ENCODE data around the gene KRTAP12-1. TPM values are rescaled to one million over a fixed set of nuclear protein-coding genes. Genes with fewer than 3 reads are reported as not detected.

Gene KRTAP12-1
- total and polyA plus RNA-seq, 9 of the 15 experiments (the other 6 are each of a cell fraction or from before 2014, with no cell fraction given): not detected

DNA sequence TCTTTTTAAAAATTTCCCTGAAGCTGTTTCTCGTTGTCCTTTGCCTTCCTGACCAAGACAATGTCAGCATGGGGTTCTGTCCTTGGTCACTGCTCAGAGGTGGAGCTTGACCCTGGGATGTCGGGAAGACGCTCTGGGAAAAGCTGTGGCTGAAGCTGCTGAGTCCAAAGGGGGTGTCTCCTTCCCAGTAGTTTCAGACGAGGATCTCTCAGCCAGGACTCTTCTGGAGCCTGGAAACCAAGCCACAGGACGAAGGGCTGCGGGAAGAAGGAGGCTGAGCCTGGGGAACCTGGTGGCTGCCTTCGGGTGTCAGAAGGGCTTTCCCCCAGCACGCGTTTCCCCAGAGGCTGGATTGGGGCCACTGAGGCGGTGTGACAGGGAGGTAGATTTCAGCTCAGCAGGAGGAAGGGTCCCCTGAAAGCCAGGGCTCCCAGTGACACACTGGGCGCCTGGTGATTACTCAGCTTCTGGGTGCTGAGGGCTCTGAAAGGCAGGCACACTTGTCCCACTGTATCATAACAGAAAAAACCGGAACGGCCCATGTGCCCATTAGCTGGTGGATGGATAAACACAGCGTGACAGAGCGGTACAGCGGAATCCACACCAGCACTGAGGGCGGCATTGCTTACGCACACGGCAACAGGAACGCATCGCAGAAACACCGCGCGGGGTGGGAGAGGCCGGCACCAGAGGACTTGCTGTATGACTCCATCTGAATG is 5.0 kb upstream of the KRTAP12-1 start:
- no peaks in the 10 kb centered on the region for H3K79me2 ChIP-seq (ENCODE audit: control insufficient read depth, insufficient read depth, low read length)
- no peak overlapping the region for H3K4me2 ChIP-seq (ENCODE audit: insufficient read depth, low read length)
- ATAC-seq (no peak), FAIRE-seq (no peak), DNase-seq (ENCODE audit: extremely low read depth in 1 of 4, low spot score in 3 of 4) (no peak)
- H4K20me1 ChIP-seq (replicated peaks; ENCODE audit: control insufficient read depth, insufficient read depth, low read length): 0 out of 2 replicates have a peak, but pooled peaks cover 4% of the 10 kb centered on the region
- intact Hi-C loops (cut with micrococcal nuclease) (no loop called here), in situ Hi-C loops (cut with MboI) (no loop called here)
- no peak overlapping the region for H3K4me3 ChIP-seq
- no peak overlapping the region for H3K9ac ChIP-seq (ENCODE audit: insufficient read depth in 1 of 2, low read depth in 2 of 2, low read length in 2 of 2)
- ChIA-PET CTCF (ENCODE audit: low intra/inter-chr PET ratio) (no interaction called here), POLR2A (interaction anchor here (0.7 to 1.0 kb wide), 2 partner anchors 10 to 443 kb away, joined by 3 read pairs; no protein-coding TSS in a partner anchor)
- H3K36me3 ChIP-seq (ENCODE audit: control insufficient read depth, insufficient read depth, low read length): no peaks in the 10 kb centered on the region
- H2AFZ ChIP-seq (ENCODE audit: low read depth, low read length): no peak overlapping the region
- H3K27ac ChIP-seq (ENCODE audit: extremely low read depth, low read depth, low read length): no peak overlapping the region
- H3K9me3 ChIP-seq (replicated peaks; ENCODE audit: control insufficient read depth, insufficient read depth, low read depth, low read length): no peaks in the 10 kb centered on the region
- no TSS peak for BruUV-seq (replicated peaks)
- peaks cover 0 to 1% of the 10 kb centered on the region in 2 experiments; a peak in 2 of 5 replicates for H3K4me1 ChIP-seq (replicated peaks in 1 of 2; ENCODE audit: control insufficient read depth in 2 of 2, insufficient read depth in 2 of 2, low read length in 2 of 2)
- WGBS (ENCODE audit: insufficient coverage, low coverage, missing lambda C conversion rate): 4% methylated on average over 25 of the region's 25 CpGs
- peaks cover 20 to 51% of the 10 kb centered on the region in 2 experiments for H3K27me3 ChIP-seq (ENCODE audit: control insufficient read depth in 2 of 2, insufficient read depth in 2 of 2, low read length in 2 of 2)
- H3K9me1 ChIP-seq (ENCODE audit: control insufficient read depth, insufficient read depth, low read length): no peaks in the 10 kb centered on the region
- TF ChIP-seq IFI16 (CRISPR knock-in tag; IDR thresholded peaks at IDR 0.05) (no peak), CBFB (CRISPR knock-in tag; IDR thresholded peaks at IDR 0.05) (no peak), PHB2 (IDR thresholded peaks at IDR 0.05; ENCODE audit: low read depth) (no peak), STAG1 (CRISPR knock-in tag; IDR thresholded peaks at IDR 0.05; ENCODE audit: borderline replicate concordance) (no peak), TSC22D4 (tag; IDR thresholded peaks at IDR 0.05) (no peak), ZNF57 (CRISPR knock-in tag; IDR thresholded peaks at IDR 0.05) (no peak), ILK (tag; IDR thresholded peaks at IDR 0.05; ENCODE audit: borderline replicate concordance, low read depth) (no peak), ZBED1 (IDR thresholded peaks at IDR 0.05) (no peak)
- TF ChIP-seq, protein P1, sequence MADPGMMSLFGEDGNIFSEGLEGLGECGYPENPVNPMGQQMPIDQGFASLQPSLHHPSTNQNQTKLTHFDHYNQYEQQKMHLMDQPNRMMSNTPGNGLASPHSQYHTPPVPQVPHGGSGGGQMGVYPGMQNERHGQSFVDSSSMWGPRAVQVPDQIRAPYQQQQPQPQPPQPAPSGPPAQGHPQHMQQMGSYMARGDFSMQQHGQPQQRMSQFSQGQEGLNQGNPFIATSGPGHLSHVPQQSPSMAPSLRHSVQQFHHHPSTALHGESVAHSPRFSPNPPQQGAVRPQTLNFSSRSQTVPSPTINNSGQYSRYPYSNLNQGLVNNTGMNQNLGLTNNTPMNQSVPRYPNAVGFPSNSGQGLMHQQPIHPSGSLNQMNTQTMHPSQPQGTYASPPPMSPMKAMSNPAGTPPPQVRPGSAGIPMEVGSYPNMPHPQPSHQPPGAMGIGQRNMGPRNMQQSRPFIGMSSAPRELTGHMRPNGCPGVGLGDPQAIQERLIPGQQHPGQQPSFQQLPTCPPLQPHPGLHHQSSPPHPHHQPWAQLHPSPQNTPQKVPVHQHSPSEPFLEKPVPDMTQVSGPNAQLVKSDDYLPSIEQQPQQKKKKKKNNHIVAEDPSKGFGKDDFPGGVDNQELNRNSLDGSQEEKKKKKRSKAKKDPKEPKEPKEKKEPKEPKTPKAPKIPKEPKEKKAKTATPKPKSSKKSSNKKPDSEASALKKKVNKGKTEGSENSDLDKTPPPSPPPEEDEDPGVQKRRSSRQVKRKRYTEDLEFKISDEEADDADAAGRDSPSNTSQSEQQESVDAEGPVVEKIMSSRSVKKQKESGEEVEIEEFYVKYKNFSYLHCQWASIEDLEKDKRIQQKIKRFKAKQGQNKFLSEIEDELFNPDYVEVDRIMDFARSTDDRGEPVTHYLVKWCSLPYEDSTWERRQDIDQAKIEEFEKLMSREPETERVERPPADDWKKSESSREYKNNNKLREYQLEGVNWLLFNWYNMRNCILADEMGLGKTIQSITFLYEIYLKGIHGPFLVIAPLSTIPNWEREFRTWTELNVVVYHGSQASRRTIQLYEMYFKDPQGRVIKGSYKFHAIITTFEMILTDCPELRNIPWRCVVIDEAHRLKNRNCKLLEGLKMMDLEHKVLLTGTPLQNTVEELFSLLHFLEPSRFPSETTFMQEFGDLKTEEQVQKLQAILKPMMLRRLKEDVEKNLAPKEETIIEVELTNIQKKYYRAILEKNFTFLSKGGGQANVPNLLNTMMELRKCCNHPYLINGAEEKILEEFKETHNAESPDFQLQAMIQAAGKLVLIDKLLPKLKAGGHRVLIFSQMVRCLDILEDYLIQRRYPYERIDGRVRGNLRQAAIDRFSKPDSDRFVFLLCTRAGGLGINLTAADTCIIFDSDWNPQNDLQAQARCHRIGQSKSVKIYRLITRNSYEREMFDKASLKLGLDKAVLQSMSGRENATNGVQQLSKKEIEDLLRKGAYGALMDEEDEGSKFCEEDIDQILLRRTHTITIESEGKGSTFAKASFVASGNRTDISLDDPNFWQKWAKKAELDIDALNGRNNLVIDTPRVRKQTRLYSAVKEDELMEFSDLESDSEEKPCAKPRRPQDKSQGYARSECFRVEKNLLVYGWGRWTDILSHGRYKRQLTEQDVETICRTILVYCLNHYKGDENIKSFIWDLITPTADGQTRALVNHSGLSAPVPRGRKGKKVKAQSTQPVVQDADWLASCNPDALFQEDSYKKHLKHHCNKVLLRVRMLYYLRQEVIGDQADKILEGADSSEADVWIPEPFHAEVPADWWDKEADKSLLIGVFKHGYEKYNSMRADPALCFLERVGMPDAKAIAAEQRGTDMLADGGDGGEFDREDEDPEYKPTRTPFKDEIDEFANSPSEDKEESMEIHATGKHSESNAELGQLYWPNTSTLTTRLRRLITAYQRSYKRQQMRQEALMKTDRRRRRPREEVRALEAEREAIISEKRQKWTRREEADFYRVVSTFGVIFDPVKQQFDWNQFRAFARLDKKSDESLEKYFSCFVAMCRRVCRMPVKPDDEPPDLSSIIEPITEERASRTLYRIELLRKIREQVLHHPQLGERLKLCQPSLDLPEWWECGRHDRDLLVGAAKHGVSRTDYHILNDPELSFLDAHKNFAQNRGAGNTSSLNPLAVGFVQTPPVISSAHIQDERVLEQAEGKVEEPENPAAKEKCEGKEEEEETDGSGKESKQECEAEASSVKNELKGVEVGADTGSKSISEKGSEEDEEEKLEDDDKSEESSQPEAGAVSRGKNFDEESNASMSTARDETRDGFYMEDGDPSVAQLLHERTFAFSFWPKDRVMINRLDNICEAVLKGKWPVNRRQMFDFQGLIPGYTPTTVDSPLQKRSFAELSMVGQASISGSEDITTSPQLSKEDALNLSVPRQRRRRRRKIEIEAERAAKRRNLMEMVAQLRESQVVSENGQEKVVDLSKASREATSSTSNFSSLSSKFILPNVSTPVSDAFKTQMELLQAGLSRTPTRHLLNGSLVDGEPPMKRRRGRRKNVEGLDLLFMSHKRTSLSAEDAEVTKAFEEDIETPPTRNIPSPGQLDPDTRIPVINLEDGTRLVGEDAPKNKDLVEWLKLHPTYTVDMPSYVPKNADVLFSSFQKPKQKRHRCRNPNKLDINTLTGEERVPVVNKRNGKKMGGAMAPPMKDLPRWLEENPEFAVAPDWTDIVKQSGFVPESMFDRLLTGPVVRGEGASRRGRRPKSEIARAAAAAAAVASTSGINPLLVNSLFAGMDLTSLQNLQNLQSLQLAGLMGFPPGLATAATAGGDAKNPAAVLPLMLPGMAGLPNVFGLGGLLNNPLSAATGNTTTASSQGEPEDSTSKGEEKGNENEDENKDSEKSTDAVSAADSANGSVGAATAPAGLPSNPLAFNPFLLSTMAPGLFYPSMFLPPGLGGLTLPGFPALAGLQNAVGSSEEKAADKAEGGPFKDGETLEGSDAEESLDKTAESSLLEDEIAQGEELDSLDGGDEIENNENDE (IDR thresholded peaks at IDR 0.05; ENCODE audit: low read depth, low read length): no peak
- TF ChIP-seq, protein P2, sequence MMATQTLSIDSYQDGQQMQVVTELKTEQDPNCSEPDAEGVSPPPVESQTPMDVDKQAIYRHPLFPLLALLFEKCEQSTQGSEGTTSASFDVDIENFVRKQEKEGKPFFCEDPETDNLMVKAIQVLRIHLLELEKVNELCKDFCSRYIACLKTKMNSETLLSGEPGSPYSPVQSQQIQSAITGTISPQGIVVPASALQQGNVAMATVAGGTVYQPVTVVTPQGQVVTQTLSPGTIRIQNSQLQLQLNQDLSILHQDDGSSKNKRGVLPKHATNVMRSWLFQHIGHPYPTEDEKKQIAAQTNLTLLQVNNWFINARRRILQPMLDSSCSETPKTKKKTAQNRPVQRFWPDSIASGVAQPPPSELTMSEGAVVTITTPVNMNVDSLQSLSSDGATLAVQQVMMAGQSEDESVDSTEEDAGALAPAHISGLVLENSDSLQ (IDR thresholded peaks at IDR 0.05): no peak
